ENCODE results near the gene PRKCH. TPM values are rescaled to one million over a fixed set of nuclear protein-coding genes. Genes with fewer than 3 reads are reported as not detected.

The PRKCH gene
- total RNA-seq, 4 donors from 2014 or later = 15.7 to 74.7 (median 38.4) TPM

GRCh38 chr14:61420326-61420725 is 98.9 kb downstream of the PRKCH start:
- TF ChIP-seq CTCF (IDR thresholded peaks at IDR 0.05) = no peak
- no peak for ATAC-seq (ENCODE audit: low FRiP score)

GRCh38 chr14:61421212-61421923 is 100.0 kb downstream of the PRKCH start:
- ATAC-seq (ENCODE audit: low FRiP score) = no peak
- DNase-seq (ENCODE audit: low spot score) = no peak
- TF ChIP-seq CTCF (IDR thresholded peaks at IDR 0.05) = no peak

More at GRCh38 chr14:61420326-61420725, 98.9 kb downstream of the PRKCH start:
- no peak for DNase-seq (ENCODE audit: low spot score)

DNA sequence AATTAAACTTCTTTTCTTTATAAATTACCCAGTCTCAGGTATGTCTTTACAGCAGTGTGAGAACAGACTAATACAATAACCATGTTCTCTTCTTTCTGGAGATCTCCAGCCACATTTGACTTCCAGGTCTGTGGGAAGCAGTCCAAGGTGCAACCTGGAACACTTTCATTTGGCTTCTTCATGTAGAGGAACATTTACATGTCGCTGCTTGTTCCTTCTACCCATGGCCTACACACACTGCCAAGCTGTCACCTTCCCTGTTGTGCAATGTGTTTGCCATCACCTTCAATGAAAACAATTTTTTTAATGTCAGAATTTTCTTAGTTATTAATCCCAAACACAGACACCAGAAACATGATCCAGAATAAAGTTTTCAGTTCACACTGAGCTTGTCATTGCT is 104.7 kb downstream of the PRKCH start:
- TF ChIP-seq CTCF (IDR thresholded peaks at IDR 0.05) = no peak
- ATAC-seq (ENCODE audit: low FRiP score) (no peak), DNase-seq (ENCODE audit: low spot score) (no peak)

- no peak for DNase-seq (ENCODE audit: low spot score)
- ATAC-seq (ENCODE audit: low FRiP score) = no peak
- no peak for TF ChIP-seq CTCF (IDR thresholded peaks at IDR 0.05)
Measured at GRCh38 chr14:61428261-61428660, 106.9 kb downstream of the PRKCH start.

DNA sequence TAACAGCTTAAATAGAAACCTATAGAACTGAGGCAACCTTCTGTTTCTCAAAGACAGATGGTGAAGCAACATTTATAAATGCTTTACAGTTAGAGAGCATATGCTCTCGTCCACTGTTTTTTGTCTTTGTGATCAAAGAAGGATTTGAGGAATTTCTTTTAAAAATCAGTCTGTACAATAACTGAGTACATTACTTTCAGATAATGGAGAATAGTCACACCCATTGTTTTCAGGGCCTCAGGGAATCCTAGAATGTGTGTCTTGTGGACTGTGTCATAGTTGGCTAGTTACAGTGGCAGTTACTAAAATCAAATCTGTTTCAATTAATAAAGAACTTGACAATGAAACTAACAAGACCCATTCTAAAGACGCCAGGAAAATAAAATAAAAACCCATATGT is 107.9 kb downstream of the PRKCH start:
- no peak for TF ChIP-seq CTCF (IDR thresholded peaks at IDR 0.05)
- no peak for ATAC-seq (ENCODE audit: low FRiP score)
- DNase-seq (ENCODE audit: low spot score) = no peak

- ATAC-seq (ENCODE audit: low FRiP score) (no peak), DNase-seq (ENCODE audit: low spot score) (no peak)
- TF ChIP-seq CTCF (IDR thresholded peaks at IDR 0.05) = no peak
Measured at GRCh38 chr14:61430066-61430757, 108.8 kb downstream of the PRKCH start.

DNA sequence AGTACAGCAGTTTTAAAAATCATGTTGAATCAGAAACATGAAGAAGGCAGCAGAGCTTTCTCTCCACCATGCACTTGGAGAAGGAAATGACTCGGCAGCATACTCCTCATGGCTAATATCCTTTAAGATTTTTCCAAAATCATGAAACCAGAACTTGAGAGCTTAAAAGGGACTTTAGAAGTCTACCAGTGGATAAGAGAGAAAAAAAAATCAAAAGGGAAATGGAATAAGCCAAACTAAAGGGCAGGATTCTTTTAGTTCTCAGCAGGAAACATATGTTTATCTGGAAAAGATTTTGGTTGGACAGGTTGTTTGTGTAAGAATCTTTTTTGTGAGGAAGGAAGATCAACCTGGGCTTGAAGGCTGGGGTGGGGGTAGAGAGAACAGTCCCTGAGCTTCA is 111.8 kb downstream of the PRKCH start:
- ATAC-seq (ENCODE audit: low FRiP score) = no peak
- no peak for TF ChIP-seq CTCF (IDR thresholded peaks at IDR 0.05)
- no peak for DNase-seq (ENCODE audit: low spot score)
